ENCODE data around the gene BMP4.
"Not testable (repeated sequence)": the region's sequence is repeated elsewhere in the genome, so short reads cannot be mapped to it uniquely, and the experiment has no call there.

BMP4 gene

DNA sequence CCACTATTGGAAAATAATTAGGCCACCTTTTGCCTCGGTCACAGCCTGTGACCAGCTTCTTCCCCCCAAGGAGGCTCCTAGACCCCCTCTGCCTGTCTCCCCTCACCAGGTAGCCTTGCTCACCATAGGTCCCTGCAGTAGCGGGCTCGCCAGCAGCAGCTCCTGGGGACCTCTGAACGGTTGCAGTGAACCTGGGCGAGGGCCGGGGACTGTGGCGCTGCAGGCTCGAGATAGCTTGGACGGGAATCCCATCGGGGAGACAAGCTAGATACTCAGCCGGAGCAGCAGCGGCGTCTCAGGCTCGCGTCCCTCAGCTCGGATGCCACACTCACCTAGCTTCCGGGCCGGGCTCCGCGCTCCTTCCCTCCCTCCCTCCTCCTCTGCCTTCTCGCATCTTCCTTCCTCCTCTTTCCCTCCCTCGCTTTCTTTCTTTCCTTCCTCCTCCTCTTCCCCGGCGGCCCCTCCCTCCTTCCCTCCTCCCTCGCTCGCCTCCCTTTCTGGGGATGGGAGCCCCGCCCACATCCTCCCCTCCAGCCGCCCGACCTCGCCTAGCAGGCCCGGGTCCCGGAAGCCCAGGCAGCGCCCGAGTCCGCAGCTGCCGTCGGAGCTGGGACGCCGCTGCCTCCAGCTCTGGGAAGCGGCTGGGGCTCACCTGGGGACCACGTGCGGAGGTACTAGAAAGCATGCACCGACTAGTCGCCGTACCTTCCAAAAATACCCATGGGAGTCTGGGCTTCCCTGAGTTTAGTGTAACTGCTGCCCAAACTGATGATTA is at the start of gene BMP4:
TSS of gene BMP4 (minus strand) at position 399 of the 775 bp plus-strand sequence. CDS start 4,603 bp downstream, outside the sequence.
- H3K36me3 ChIP-seq (replicated peaks) = peaks cover 7% of the 10 kb centered on the region; the same call in 1 of the 2 replicates
- in situ Hi-C loops (cut with MboI; ENCODE audit: low sequenced_read_pairs) = no loop called here
- DNase-seq (ENCODE audit: low spot score in 2 of 2) = peak; percentile 79 to 94
- peaks cover 5% of the 10 kb centered on the region; the same call in 1 of the 2 replicates for H3K4me1 ChIP-seq
- H3K4me3 ChIP-seq = peak within 1 kb of the TSS; percentile 43
- no peaks in the 10 kb centered on the region for H3K9me3 ChIP-seq
- H3K27me3 ChIP-seq (ENCODE audit: low read depth) = peaks cover 5% of the 10 kb centered on the region; the same call in 1 of the 2 replicates

- in situ Hi-C loops (cut with MboI; ENCODE audit: low sequenced_read_pairs) = no loop called here
These were observed 46.4 kb upstream of the BMP4 start for GRCh38 chr14:54003064-54003463.

GRCh38 chr14:54002653-54003052 is 46.0 kb upstream of the BMP4 start:
- DNase-seq (ENCODE audit: low spot score in 2 of 2) = no peak
- in situ Hi-C loops (cut with MboI; ENCODE audit: low sequenced_read_pairs) = no loop called here
- Histone ChIP-seq H3K4me3 (no peak overlapping the region), H3K36me3 (replicated peaks) (no peaks in the 10 kb centered on the region), H3K4me1 (no peaks in the 10 kb centered on the region), H3K9me3 (no peaks in the 10 kb centered on the region), H3K27me3 (ENCODE audit: low read depth) (no peaks in the 10 kb centered on the region)

More at GRCh38 chr14:54003064-54003463, 46.4 kb upstream of the BMP4 start:
- Histone ChIP-seq H3K4me3 (no peak overlapping the region), H3K4me1 (no peaks in the 10 kb centered on the region), H3K27me3 (ENCODE audit: low read depth) (no peaks in the 10 kb centered on the region), H3K36me3 (replicated peaks) (no peaks in the 10 kb centered on the region), H3K9me3 (no peaks in the 10 kb centered on the region)
- DNase-seq (ENCODE audit: low spot score in 2 of 2) = no peak

DNA sequence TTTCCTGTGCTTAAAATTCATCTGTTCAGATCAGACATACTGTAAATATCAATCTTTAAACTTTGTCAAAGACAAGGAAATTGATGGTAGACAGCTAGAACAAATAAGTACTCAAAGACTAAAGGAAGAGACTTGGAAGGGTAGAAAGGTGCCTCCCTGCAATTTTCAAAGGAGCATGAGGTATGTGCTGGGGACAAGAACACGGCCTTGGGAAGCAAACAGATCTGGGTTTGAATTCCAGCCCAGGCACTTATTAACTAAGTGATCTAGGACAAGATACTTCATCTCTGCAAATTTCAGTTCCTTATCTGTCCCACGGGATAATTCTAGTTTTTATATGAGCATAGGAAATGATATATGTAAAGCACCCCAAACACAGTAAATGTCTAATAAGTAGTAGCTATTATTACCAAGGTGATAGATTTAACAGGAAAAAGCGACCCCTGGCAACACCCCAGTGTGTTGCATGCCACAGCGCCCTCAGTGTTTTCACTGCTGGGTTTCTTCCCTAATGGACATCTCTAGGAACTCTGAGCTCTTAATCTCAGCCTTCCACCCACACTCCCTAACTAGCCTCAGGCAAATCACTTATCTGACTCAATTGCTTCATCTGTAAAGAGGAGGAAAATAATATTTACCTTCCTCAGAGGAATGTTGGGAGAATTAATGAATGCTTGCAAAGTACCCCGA is 44.7 kb upstream of the BMP4 start:
- no peaks in the 10 kb centered on the region for H3K27me3 ChIP-seq (ENCODE audit: low read depth)
- DNase-seq (ENCODE audit: low spot score in 2 of 2) = peak in 1 of 2 experiments; percentile 48
- no peaks in the 10 kb centered on the region for H3K36me3 ChIP-seq (replicated peaks)
- H3K4me1 ChIP-seq = no peaks in the 10 kb centered on the region
- no peaks in the 10 kb centered on the region for H3K9me3 ChIP-seq
- no peak overlapping the region for H3K4me3 ChIP-seq
- in situ Hi-C loops (cut with MboI; ENCODE audit: low sequenced_read_pairs) = no loop called here

- DNase-seq (ENCODE audit: low spot score in 2 of 2) = no peak
- no peaks in the 10 kb centered on the region for H3K27me3 ChIP-seq (ENCODE audit: low read depth)
- H3K4me1 ChIP-seq = no peaks in the 10 kb centered on the region
- no peak overlapping the region for H3K4me3 ChIP-seq
- no peaks in the 10 kb centered on the region for H3K9me3 ChIP-seq
- in situ Hi-C loops (cut with MboI; ENCODE audit: low sequenced_read_pairs) = no loop called here
- no peaks in the 10 kb centered on the region for H3K36me3 ChIP-seq (replicated peaks)
These were observed 43.8 kb upstream of the BMP4 start for GRCh38 chr14:54000341-54000811.

DNA sequence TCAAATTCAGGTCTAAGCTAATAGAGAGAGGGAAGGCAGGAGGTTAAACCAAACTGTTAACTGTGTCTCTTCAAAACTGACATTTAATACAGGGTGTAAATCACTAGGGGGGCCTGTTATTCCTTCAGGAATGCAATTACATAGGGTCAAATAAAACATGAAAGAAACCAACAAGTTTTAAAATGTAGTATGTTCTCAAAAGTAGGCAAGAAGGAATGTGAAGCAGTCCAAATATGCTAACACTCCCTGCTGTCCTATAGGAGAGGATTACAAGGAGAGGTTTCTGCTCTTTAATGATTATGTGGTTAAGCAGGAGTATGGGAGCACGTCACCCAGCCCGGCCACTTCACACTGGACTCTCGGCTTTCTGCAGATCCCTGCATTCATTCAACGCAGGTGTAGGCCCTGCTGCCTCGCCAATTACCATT is 42.5 kb upstream of the BMP4 start:
- Histone ChIP-seq H3K9me3 (no peaks in the 10 kb centered on the region), H3K4me1 (no peaks in the 10 kb centered on the region), H3K4me3 (no peak overlapping the region), H3K27me3 (ENCODE audit: low read depth) (no peaks in the 10 kb centered on the region), H3K36me3 (replicated peaks) (no peaks in the 10 kb centered on the region)
- in situ Hi-C loops (cut with MboI; ENCODE audit: low sequenced_read_pairs) = no loop called here
- DNase-seq (ENCODE audit: low spot score in 2 of 2) = peak; percentile 25 to 36

GRCh38 chr14:53996041-53996440 is 39.4 kb upstream of the BMP4 start:
- no peaks in the 10 kb centered on the region for H3K4me1 ChIP-seq
- no peak for DNase-seq (ENCODE audit: low spot score in 2 of 2)
- in situ Hi-C loops (cut with MboI; ENCODE audit: low sequenced_read_pairs) = no loop called here
- H3K36me3 ChIP-seq (replicated peaks) = no peaks in the 10 kb centered on the region
- no peaks in the 10 kb centered on the region for H3K9me3 ChIP-seq
- no peaks in the 10 kb centered on the region for H3K27me3 ChIP-seq (ENCODE audit: low read depth)
- H3K4me3 ChIP-seq = no peak overlapping the region

DNA sequence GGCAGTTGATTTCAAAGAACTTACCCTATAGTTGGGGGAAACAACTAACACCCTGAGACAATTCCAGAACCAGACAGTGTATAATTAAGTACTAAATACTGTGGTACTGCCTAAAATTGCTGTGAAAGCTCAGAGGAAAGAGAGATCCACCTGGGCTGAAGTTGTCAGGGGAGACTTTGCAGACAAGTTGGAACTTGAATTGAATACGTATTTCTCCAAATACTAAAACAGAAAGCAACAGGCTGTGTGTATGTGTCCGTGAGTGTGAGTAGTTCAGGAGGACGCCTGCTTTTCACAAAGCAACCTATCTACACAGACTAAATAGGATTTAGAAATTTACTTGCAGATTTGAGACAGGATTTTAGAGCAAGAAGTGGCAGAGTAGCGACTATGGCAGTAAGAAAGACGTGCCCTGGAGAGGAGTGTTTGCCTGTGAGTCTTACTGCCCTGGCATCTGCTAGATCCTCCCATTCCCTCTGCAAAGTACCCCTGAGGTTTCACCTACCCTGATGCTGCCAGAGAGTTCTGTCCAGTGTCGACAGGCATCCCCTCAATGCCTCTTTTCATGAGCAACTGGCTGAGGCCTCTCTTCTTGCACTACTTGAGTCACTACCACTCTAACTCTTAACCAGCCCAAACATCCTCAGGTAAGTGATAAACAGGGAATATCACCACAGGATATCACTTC is 37.4 kb upstream of the BMP4 start:
- H3K4me3 ChIP-seq = no peak overlapping the region
- no peaks in the 10 kb centered on the region for H3K36me3 ChIP-seq (replicated peaks)
- H3K4me1 ChIP-seq = no peaks in the 10 kb centered on the region
- H3K9me3 ChIP-seq = no peaks in the 10 kb centered on the region
- DNase-seq (ENCODE audit: low spot score in 2 of 2) = no peak
- H3K27me3 ChIP-seq (ENCODE audit: low read depth) = no peaks in the 10 kb centered on the region
- in situ Hi-C loops (cut with MboI; ENCODE audit: low sequenced_read_pairs) = no loop called here

- Histone ChIP-seq H3K36me3 (replicated peaks) (no peaks in the 10 kb centered on the region), H3K4me3 (no peak overlapping the region), H3K27me3 (ENCODE audit: low read depth) (no peaks in the 10 kb centered on the region), H3K4me1 (no peaks in the 10 kb centered on the region), H3K9me3 (no peaks in the 10 kb centered on the region)
- in situ Hi-C loops (cut with MboI; ENCODE audit: low sequenced_read_pairs) = no loop called here
- no peak for DNase-seq (ENCODE audit: low spot score in 2 of 2)
These were observed 34.4 kb upstream of the BMP4 start for GRCh38 chr14:53990978-53991377.

GRCh38 chr14:53986718-53987117 is 30.1 kb upstream of the BMP4 start:
- DNase-seq (ENCODE audit: low spot score in 2 of 2); H3K4me1 ChIP-seq; H3K9me3 ChIP-seq; in situ Hi-C loops (cut with MboI; ENCODE audit: low sequenced_read_pairs); H3K36me3 ChIP-seq (replicated peaks); H3K27me3 ChIP-seq (ENCODE audit: low read depth); H3K4me3 ChIP-seq: not testable (repeated sequence)

GRCh38 chr14:53984958-53985357 is 28.3 kb upstream of the BMP4 start:
- in situ Hi-C loops (cut with MboI; ENCODE audit: low sequenced_read_pairs); H3K36me3 ChIP-seq (replicated peaks); H3K4me3 ChIP-seq; H3K4me1 ChIP-seq; H3K9me3 ChIP-seq; DNase-seq (ENCODE audit: low spot score in 2 of 2); H3K27me3 ChIP-seq (ENCODE audit: low read depth): not testable (repeated sequence)

DNA sequence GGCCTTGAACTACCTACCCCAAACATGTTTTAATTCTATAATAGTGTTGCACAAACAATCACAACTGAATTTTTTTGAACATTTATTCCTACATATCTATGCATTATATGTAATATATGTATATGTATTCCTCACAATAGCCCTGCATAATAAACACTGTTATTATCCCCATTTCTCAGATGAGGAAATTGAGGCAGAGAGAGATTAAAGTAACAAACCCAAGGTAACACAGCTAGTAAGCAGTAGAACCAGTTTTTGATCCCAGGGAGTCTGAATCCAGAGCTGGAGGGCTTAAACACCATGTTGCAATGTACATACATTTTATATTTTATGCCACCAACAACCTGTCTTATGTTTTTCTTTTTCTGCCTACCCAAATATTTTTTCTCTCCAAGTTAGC is 26.5 kb upstream of the BMP4 start:
- H3K4me3 ChIP-seq = no peak overlapping the region
- in situ Hi-C loops (cut with MboI; ENCODE audit: low sequenced_read_pairs) = no loop called here
- peaks cover 10% of the 10 kb centered on the region; the same call in 1 of the 2 replicates for H3K9me3 ChIP-seq
- peaks cover 14% of the 10 kb centered on the region for H3K4me1 ChIP-seq
- no peaks in the 10 kb centered on the region for H3K27me3 ChIP-seq (ENCODE audit: low read depth)
- H3K36me3 ChIP-seq (replicated peaks) = no peaks in the 10 kb centered on the region
- DNase-seq (ENCODE audit: low spot score in 2 of 2) = no peak

DNA sequence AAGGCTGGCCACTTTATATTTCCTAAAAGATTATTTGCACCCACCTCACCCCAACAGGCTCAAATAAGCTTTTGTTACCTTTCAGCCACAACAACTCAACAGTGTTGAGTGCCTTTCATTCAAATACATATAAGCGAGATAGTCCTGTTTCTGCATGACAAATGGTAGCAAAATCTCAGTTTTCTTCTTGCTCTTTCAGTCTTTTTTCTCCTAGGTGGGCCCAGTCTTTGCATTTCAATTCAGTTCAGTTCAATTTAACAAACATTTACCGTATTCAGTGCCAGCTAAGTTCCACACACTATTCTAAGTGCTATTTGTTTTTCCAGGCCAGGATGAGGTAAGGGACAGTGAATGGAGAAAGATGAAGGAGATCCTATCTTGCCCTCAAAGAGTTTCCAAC is 25.9 kb upstream of the BMP4 start:
- H3K9me3 ChIP-seq = peaks cover 10% of the 10 kb centered on the region; the same call in 1 of the 2 replicates
- no peaks in the 10 kb centered on the region for H3K36me3 ChIP-seq (replicated peaks)
- H3K4me1 ChIP-seq = peaks cover 14% of the 10 kb centered on the region
- in situ Hi-C loops (cut with MboI; ENCODE audit: low sequenced_read_pairs) = no loop called here
- H3K27me3 ChIP-seq (ENCODE audit: low read depth) = no peaks in the 10 kb centered on the region
- no peak overlapping the region for H3K4me3 ChIP-seq
- peak in 1 of 2 experiments; percentile 54 for DNase-seq (ENCODE audit: low spot score in 2 of 2)
